ENCODE measurements around the gene BMF.

GRCh38 chr15:40084650-40085049 is 24.0 kb downstream of the BMF start:
- no peak for TF ChIP-seq POLR2A (IDR thresholded peaks at IDR 0.05)
- TF ChIP-seq, protein P1, sequence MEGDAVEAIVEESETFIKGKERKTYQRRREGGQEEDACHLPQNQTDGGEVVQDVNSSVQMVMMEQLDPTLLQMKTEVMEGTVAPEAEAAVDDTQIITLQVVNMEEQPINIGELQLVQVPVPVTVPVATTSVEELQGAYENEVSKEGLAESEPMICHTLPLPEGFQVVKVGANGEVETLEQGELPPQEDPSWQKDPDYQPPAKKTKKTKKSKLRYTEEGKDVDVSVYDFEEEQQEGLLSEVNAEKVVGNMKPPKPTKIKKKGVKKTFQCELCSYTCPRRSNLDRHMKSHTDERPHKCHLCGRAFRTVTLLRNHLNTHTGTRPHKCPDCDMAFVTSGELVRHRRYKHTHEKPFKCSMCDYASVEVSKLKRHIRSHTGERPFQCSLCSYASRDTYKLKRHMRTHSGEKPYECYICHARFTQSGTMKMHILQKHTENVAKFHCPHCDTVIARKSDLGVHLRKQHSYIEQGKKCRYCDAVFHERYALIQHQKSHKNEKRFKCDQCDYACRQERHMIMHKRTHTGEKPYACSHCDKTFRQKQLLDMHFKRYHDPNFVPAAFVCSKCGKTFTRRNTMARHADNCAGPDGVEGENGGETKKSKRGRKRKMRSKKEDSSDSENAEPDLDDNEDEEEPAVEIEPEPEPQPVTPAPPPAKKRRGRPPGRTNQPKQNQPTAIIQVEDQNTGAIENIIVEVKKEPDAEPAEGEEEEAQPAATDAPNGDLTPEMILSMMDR (IDR thresholded peaks at IDR 0.05), result no peak

Measured in body of pancreas (tissue), 4 donors.